BLaER1 (cell line): ENCODE data around the gene OLFML2A.

Experiments
- H3K27ac ChIP-seq: shearing (Covaris generic); formaldehyde crosslinking; 2 replicates; pipeline ENCODE4 v1.8.1; 2022
- H3K27me3 ChIP-seq: shearing (Covaris generic); formaldehyde crosslinking; 2 replicates; pipeline ENCODE4 v1.8.1; 2022
- H3K36me3 ChIP-seq: shearing (Covaris generic); formaldehyde crosslinking; 2 replicates; pipeline ENCODE4 v1.8.1; 2022
- H3K4me1 ChIP-seq: shearing (Covaris generic); formaldehyde crosslinking; 2 replicates; pipeline ENCODE4 v1.8.1; 2022
- H3K4me2 ChIP-seq: shearing (Covaris generic); formaldehyde crosslinking; 2 replicates; pipeline ENCODE4 v1.8.1; 2022
- H3K4me3 ChIP-seq: shearing (Covaris generic); formaldehyde crosslinking; 2 replicates; pipeline ENCODE4 v1.8.1; 2022
- H3K9ac ChIP-seq: shearing (Covaris generic); formaldehyde crosslinking; 2 replicates; pipeline ENCODE4 v1.8.1; 2022
- H3K9me3 ChIP-seq: shearing (Covaris generic); formaldehyde crosslinking; 2 replicates; pipeline ENCODE4 v1.8.1; 2022
- H4K20me1 ChIP-seq: shearing (Covaris generic); formaldehyde crosslinking; 2 replicates; pipeline ENCODE4 v1.8.1; 2022
- Cebpa-rat ChIP-seq: shearing (Covaris generic); IDR thresholded peaks from 2 replicates; pipeline ENCODE4 v1.8.1; 2022

OLFML2A gene

GRCh38 chr9:124846969-124847368 lies 70.0 kb downstream of the OLFML2A start:
- no peak overlapping the region for H3K9ac ChIP-seq
- peaks cover 12% of the 10 kb centered on the region for H3K4me1 ChIP-seq
- no peaks in the 10 kb centered on the region for H3K27me3 ChIP-seq
- H3K27ac ChIP-seq, result no peak overlapping the region
- no peaks in the 10 kb centered on the region for H3K9me3 ChIP-seq
- H3K4me2 ChIP-seq, result no peak overlapping the region
- TF ChIP-seq Cebpa-rat, result no peak
- no peaks in the 10 kb centered on the region for H4K20me1 ChIP-seq
- H3K36me3 ChIP-seq, result no peaks in the 10 kb centered on the region
- H3K4me3 ChIP-seq, result no peak overlapping the region

- no peaks in the 10 kb centered on the region for H3K9me3 ChIP-seq
- no peak overlapping the region for H3K27ac ChIP-seq
- TF ChIP-seq Cebpa-rat, result no peak
Observed at GRCh38 chr9:124849801-124850200, 72.9 kb downstream of the OLFML2A start.

GRCh38 chr9:124852121-124852828 lies 75.3 kb downstream of the OLFML2A start:
- no peaks in the 10 kb centered on the region for H3K9me3 ChIP-seq
- peaks cover 31% of the 10 kb centered on the region for H4K20me1 ChIP-seq
- H3K27ac ChIP-seq, result no peak overlapping the region
- H3K9ac ChIP-seq, result 0 out of 2 replicates have a peak overlapping the region, but pooled peaks have one; percentile 48
- peaks cover 23% of the 10 kb centered on the region for H3K4me1 ChIP-seq
- peaks cover 13% of the 10 kb centered on the region for H3K36me3 ChIP-seq
- H3K27me3 ChIP-seq, result no peaks in the 10 kb centered on the region
- peak overlapping the region; percentile 56 for H3K4me3 ChIP-seq
- peak overlapping the region; percentile 91 for H3K4me2 ChIP-seq
- TF ChIP-seq Cebpa-rat, result no peak

More at GRCh38 chr9:124849801-124850200, 72.9 kb downstream of the OLFML2A start:
- H3K9ac ChIP-seq, result no peak overlapping the region
- H4K20me1 ChIP-seq, result peaks cover 8% of the 10 kb centered on the region; the same call in 1 of the 2 replicates
- no peaks in the 10 kb centered on the region for H3K27me3 ChIP-seq
- no peaks in the 10 kb centered on the region for H3K36me3 ChIP-seq
- H3K4me1 ChIP-seq, result peaks cover 23% of the 10 kb centered on the region
- H3K4me3 ChIP-seq, result no peak overlapping the region
- H3K4me2 ChIP-seq, result no peak overlapping the region

- H3K27ac ChIP-seq, result no peak within 1 kb of the TSS
- peak within 1 kb of the TSS; percentile 48; the same call in 1 of the 2 replicates for H3K9ac ChIP-seq
- no peak for TF ChIP-seq Cebpa-rat
Observed at GRCh38 chr9:124852829-124853531, 76.0 kb downstream of the OLFML2A start, which contains the start of gene WDR38. WDR38 (plus strand) TSS chr9:124853460; CDS start chr9:124853532, 72 bp downstream.

GRCh38 chr9:124853605-124854143 lies 76.7 kb downstream of the OLFML2A start:
- Histone ChIP-seq H3K4me1 (peaks cover 27% of the 10 kb centered on the region), H4K20me1 (peaks cover 45% of the 10 kb centered on the region), H3K36me3 (peaks cover 27% of the 10 kb centered on the region), H3K27me3 (no peaks in the 10 kb centered on the region), H3K4me2 (peak overlapping the region; percentile 91), H3K9me3 (no peaks in the 10 kb centered on the region), H3K27ac (no peak overlapping the region), H3K9ac (peak overlapping the region; percentile 48; the same call in 1 of the 2 replicates), H3K4me3 (peak overlapping the region; percentile 56; the same call in 1 of the 2 replicates)
- TF ChIP-seq Cebpa-rat, result no peak

More at GRCh38 chr9:124852829-124853531, 76.0 kb downstream of the OLFML2A start, which contains the start of gene WDR38:
- Histone ChIP-seq H3K4me1 (peaks cover 23% of the 10 kb centered on the region), H3K4me2 (peak within 1 kb of the TSS; percentile 91), H3K27me3 (no peaks in the 10 kb centered on the region), H3K9me3 (no peaks in the 10 kb centered on the region), H3K36me3 (peaks cover 20% of the 10 kb centered on the region), H4K20me1 (peaks cover 38% of the 10 kb centered on the region), H3K4me3 (peak within 1 kb of the TSS; percentile 56)

- Histone ChIP-seq H3K4me2 (no peak overlapping the region), H3K27me3 (no peaks in the 10 kb centered on the region), H4K20me1 (peaks cover 50% of the 10 kb centered on the region), H3K4me3 (no peak overlapping the region), H3K27ac (no peak overlapping the region), H3K9ac (no peak overlapping the region), H3K4me1 (peaks cover 32% of the 10 kb centered on the region), H3K36me3 (peaks cover 32% of the 10 kb centered on the region), H3K9me3 (no peaks in the 10 kb centered on the region)
- TF ChIP-seq Cebpa-rat, result no peak
Observed at GRCh38 chr9:124854161-124854560, 77.2 kb downstream of the OLFML2A start.

- Histone ChIP-seq H3K36me3 (peaks cover 39% of the 10 kb centered on the region), H3K4me2 (no peak overlapping the region), H3K27ac (no peak overlapping the region), H3K4me3 (no peak overlapping the region), H4K20me1 (peaks cover 57% of the 10 kb centered on the region), H3K9me3 (no peaks in the 10 kb centered on the region), H3K9ac (no peak overlapping the region), H3K4me1 (peaks cover 39% of the 10 kb centered on the region), H3K27me3 (no peaks in the 10 kb centered on the region)
- TF ChIP-seq Cebpa-rat, result no peak
Observed at GRCh38 chr9:124854822-124855221, 77.9 kb downstream of the OLFML2A start.

GRCh38 chr9:124855566-124855943 lies 78.6 kb downstream of the OLFML2A start:
- H3K4me1 ChIP-seq, result peaks cover 46% of the 10 kb centered on the region

GRCh38 chr9:124855944-124856765 lies 79.2 kb downstream of the OLFML2A start:
- Histone ChIP-seq H3K4me3 (no peak overlapping the region), H4K20me1 (peaks cover 70% of the 10 kb centered on the region), H3K9ac (no peak overlapping the region), H3K9me3 (no peaks in the 10 kb centered on the region), H3K4me1 (peaks cover 45% of the 10 kb centered on the region), H3K27me3 (no peaks in the 10 kb centered on the region), H3K36me3 (peaks cover 52% of the 10 kb centered on the region), H3K27ac (no peak overlapping the region), H3K4me2 (no peak overlapping the region)
- no peak for TF ChIP-seq Cebpa-rat

More at GRCh38 chr9:124855566-124855943, 78.6 kb downstream of the OLFML2A start:
- H3K4me3 ChIP-seq, result no peak overlapping the region
- peaks cover 46% of the 10 kb centered on the region for H3K36me3 ChIP-seq
- H3K4me2 ChIP-seq, result no peak overlapping the region
- H3K9ac ChIP-seq, result no peak overlapping the region
- H3K9me3 ChIP-seq, result no peaks in the 10 kb centered on the region
- no peak for TF ChIP-seq Cebpa-rat
- peaks cover 64% of the 10 kb centered on the region for H4K20me1 ChIP-seq
- H3K27ac ChIP-seq, result no peak overlapping the region
- H3K27me3 ChIP-seq, result no peaks in the 10 kb centered on the region
